ENCODE data around the gene ICA1L.

Gene ICA1L

GRCh38 chr2:202736826-202737225 lies 134.7 kb downstream of the ICA1L start:
- no peak for DNase-seq

GRCh38 chr2:202726070-202726469 lies 145.5 kb downstream of the ICA1L start:
- no peak for DNase-seq

GRCh38 chr2:202723746-202724145 lies 147.8 kb downstream of the ICA1L start:
- no peak for DNase-seq
